ENCODE data around the gene FAM210B. TPM values are rescaled to one million over a fixed set of nuclear protein-coding genes. Genes with fewer than 3 reads are reported as not detected.

The FAM210B gene
- total RNA-seq, 1 experiment from 2014 or later: 20.4 TPM

DNA sequence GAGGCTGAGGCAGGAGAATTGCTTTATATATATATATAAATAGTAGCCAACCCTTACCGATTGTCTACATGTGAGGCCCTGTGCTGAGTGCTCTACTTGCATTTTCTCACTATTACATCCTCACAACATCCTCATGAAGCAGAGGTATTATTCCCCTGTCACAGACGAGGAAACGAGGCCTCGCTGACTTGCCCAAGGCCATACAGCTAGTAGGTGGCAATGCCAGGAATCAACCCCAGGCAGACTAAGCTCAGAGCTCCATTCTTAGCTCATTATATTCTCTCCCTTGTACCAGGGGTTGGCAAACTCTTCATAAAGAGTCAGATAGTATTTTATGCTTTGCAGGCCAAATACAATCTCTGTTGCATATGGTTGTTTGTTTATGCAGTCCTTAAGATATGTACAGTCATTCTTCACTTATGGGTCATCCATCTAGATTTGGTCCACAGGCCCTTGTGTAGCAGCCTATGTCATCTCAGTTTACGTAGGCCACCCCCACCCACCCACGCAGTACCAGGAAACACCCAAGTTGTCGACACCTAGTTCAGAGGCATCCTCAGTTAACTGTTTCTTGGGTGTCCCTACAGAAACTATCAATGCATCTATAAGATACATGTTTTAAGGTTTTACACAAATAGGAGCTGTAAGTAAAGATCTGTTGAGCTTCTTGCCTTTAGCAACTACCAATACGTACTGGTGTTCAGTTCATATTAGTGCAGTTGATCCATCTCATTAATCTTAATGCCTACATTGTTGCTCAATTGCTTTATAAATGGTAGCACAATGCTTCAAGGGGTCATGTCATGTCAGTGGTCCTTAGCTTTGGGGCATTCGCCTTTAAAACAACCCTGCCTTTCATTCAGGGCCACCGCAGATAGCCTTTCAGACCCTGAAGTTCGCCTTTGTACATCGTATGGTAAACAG, 56.3 kb downstream of the FAM210B start:
- in situ Hi-C loops (cut with HindIII; ENCODE audit: low sequenced_read_pairs): no loop called here
- DNase-seq (ENCODE audit: low spot score): no peak

DNA sequence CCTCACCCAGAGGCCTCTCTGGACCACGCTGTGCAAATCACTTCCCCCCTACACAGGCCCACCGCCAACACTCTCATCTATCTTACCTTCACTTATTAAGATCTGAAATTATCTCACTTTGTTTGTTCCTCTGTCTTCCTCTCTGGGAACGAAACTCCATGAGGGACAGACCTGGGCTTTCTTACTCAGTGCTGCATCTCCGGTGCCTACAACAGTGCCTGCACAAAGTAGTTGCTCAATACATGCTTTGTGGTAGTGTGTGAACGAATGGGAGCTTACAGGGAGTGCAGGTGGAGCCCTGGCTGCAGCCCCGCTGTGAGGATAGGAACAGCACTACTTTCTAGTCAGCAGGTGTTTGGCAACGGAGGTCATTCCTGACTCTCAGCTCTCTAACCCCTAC, 58.6 kb downstream of the FAM210B start:
- DNase-seq (ENCODE audit: low spot score): no peak
- in situ Hi-C loops (cut with HindIII; ENCODE audit: low sequenced_read_pairs): no loop called here

DNA sequence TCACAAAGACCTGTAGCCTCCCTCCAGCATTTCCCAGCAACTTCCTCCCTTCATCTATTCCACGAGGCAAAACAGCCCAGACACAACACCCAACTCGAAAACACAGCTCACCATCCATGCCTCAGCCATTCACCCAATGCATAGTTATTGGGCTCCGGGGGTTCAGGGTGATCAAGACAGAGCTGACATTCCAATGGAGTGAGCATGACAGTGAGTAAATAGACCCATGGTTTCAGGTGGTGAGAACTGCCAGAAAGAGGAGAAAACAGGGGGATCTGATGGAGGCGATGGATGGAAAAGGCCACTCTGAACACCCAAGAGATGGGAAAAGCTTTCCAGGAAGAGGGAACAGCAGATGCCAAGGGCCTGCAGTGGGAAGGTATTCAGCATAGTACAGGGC, 59.1 kb downstream of the FAM210B start:
- no peak for DNase-seq (ENCODE audit: low spot score)
- in situ Hi-C loops (cut with HindIII; ENCODE audit: low sequenced_read_pairs): no loop called here

Other genes with a start within 250 kb of the FAM210B start
- not detected in 2 replicates for gene MC3R, start 110.2 kb upstream of the FAM210B start, total RNA-seq (2014; rRNA removed; shearing (Covaris generic))
- gene AURKA, start 33.2 kb downstream of the FAM210B start, total RNA-seq (2014; rRNA removed; shearing (Covaris generic)): 65.2 and 100 TPM in 2 replicates
- gene CSTF1, start 33.7 kb downstream of the FAM210B start, total RNA-seq (2014; rRNA removed; shearing (Covaris generic)): 54.6 and 76.4 TPM in 2 replicates
- 0.51 TPM in 1 of 2 replicates, not detected in the other for gene CASS4, start 53.3 kb downstream of the FAM210B start, total RNA-seq (2014; rRNA removed; shearing (Covaris generic))
- 69.3 and 82.8 TPM in 2 replicates for gene RTF2, start 109.7 kb downstream of the FAM210B start, total RNA-seq (2014; rRNA removed; shearing (Covaris generic))
- not detected in 2 replicates for gene FAM209A, start 165.8 kb downstream of the FAM210B start, total RNA-seq (2014; rRNA removed; shearing (Covaris generic))
- not detected in 2 replicates for gene FAM209B, start 174.3 kb downstream of the FAM210B start, total RNA-seq (2014; rRNA removed; shearing (Covaris generic))

All from G401 (cell line).